GM21737 (cell line): ENCODE results near the gene ANXA2.

Experiments used
- ATAC-seq: cut with Tn5 transposase; IDR thresholded peaks from one replicate; pipeline ENCODE4 v1.9.1; 2021; ENCODE audit warnings: mild to moderate bottlenecking, moderate library complexity; ENCODE audit not compliant: unreplicated experiment

The ANXA2 gene

GRCh38 chr15:60315878-60316277 lies 81.9 kb downstream of the ANXA2 start:
- no peak for ATAC-seq

GRCh38 chr15:60313906-60314305 lies 83.9 kb downstream of the ANXA2 start:
- ATAC-seq, result no peak

- ATAC-seq, result no peak
Measured at GRCh38 chr15:60307034-60307433, 90.8 kb downstream of the ANXA2 start.

- no peak for ATAC-seq
Measured at GRCh38 chr15:60301024-60301423, 96.8 kb downstream of the ANXA2 start.

GRCh38 chr15:60299452-60300047 lies 98.2 kb downstream of the ANXA2 start:
- ATAC-seq, result no peak
